ENCODE results near the gene SLC24A1.

DNA sequence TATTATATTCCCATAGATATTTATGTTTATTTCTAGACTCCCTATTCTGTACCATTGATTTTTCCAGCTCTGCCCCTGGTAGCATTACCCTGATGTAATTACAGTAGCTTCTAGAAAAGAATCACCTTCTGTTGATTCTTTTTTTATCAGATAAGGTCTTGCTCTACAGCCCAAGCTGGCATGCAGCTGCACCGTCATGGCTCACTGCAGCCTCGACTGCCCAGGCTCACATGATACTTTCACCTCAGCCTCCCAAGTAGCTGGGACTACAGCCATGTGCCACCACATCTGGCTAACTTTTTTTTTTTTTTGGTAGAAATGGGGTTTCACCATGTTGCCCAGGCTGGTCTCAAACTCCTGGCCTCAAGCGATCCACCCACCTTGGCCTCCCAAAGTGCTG lies 41.8 kb downstream of the SLC24A1 start:
- TF ChIP-seq CTCF (IDR thresholded peaks at IDR 0.05) (no peak), POLR2A (IDR thresholded peaks at IDR 0.05) (no peak)

All from esophagus squamous epithelium (tissue), 4 donors.